Endothelial cell (in vitro differentiated cells): ENCODE measurements around the gene KRTAP12-1. TPM values are rescaled to one million over a fixed set of nuclear protein-coding genes. Genes with fewer than 3 reads are reported as not detected.

ENCODE experiments used
- DNase-seq: peaks from one replicate; pipeline ENCODE4 v3.0.0; 2021; ENCODE audit warnings: low spot score
- H3K27ac Mint-ChIP-seq: one replicate; pipeline ENCODE4 v1.8.0; 2021; ENCODE audit warnings: mixed read lengths, inconsistent platforms; ENCODE audit not compliant: unreplicated experiment
- H3K27me3 Mint-ChIP-seq: one replicate; pipeline ENCODE4 v1.8.0; 2021; ENCODE audit warnings: mild to moderate bottlenecking, moderate library complexity, mixed read lengths, inconsistent platforms; ENCODE audit not compliant: unreplicated experiment
- H3K36me3 Mint-ChIP-seq: one replicate; pipeline ENCODE4 v1.8.0; 2021; ENCODE audit warnings: mild to moderate bottlenecking, low read depth, mixed read lengths, inconsistent platforms; ENCODE audit not compliant: unreplicated experiment
- H3K4me1 Mint-ChIP-seq: one replicate; pipeline ENCODE4 v1.8.0; 2021; ENCODE audit warnings: mild to moderate bottlenecking, mixed read lengths, inconsistent platforms; ENCODE audit not compliant: unreplicated experiment
- H3K4me3 Mint-ChIP-seq: one replicate; pipeline ENCODE4 v1.8.0; 2021; ENCODE audit warnings: mild to moderate bottlenecking, mixed read lengths, inconsistent platforms; ENCODE audit not compliant: unreplicated experiment
- H3K9me3 Mint-ChIP-seq: one replicate; pipeline ENCODE4 v1.8.0; 2021; ENCODE audit warnings: mixed read lengths, inconsistent platforms; ENCODE audit not compliant: unreplicated experiment
- CTCF ChIP-seq: fragments of 200-600 bp; sonication (generic); IDR thresholded peaks from one replicate; pipeline ENCODE4 v1.5.0; 2021; ENCODE audit warnings: antibody characterized with exemption; ENCODE audit not compliant: unreplicated experiment
- total RNA-seq: library from RNA; stranded (reverse); fragmentation: NEBNext Ultra II Directional; extraction: Animal tissue kit (Norgen Biotek cat#: 25700); gene quantifications from one replicate; pipeline ENCODE4 v1.2.1, GENCODE V29; 2021; ENCODE audit not compliant: unreplicated experiment

Gene KRTAP12-1
- total RNA-seq, 1 donor from 2014 or later = not detected

GRCh38 chr21:44709426-44710293 is 27.7 kb upstream of the KRTAP12-1 start:
- Mint-ChIP-seq H3K4me1 (peaks cover 16% of the 10 kb centered on the region), H3K9me3 (no peaks in the 10 kb centered on the region), H3K4me3 (no peak overlapping the region), H3K27me3 (peaks cover 30% of the 10 kb centered on the region), H3K36me3 (peaks cover 8% of the 10 kb centered on the region), H3K27ac (no peak overlapping the region)
- no peak for DNase-seq
- TF ChIP-seq CTCF = no peak

- Mint-ChIP-seq H3K4me3 (no peak overlapping the region), H3K27ac (no peak overlapping the region), H3K9me3 (no peaks in the 10 kb centered on the region), H3K4me1 (peaks cover 16% of the 10 kb centered on the region), H3K27me3 (peaks cover 29% of the 10 kb centered on the region), H3K36me3 (peaks cover 8% of the 10 kb centered on the region)
- TF ChIP-seq CTCF = no peak
- DNase-seq = no peak
These were observed 27.0 kb upstream of the KRTAP12-1 start for GRCh38 chr21:44708866-44709425.

GRCh38 chr21:44708213-44708865 is 26.4 kb upstream of the KRTAP12-1 start:
- Mint-ChIP-seq H3K27me3 (peaks cover 27% of the 10 kb centered on the region), H3K36me3 (peaks cover 8% of the 10 kb centered on the region), H3K27ac (no peak overlapping the region), H3K4me1 (peaks cover 16% of the 10 kb centered on the region), H3K9me3 (no peaks in the 10 kb centered on the region), H3K4me3 (no peak overlapping the region)
- no peak for DNase-seq
- TF ChIP-seq CTCF = no peak

- peaks cover 8% of the 10 kb centered on the region for H3K36me3 Mint-ChIP-seq
- no peak for TF ChIP-seq CTCF
- H3K4me1 Mint-ChIP-seq = peaks cover 16% of the 10 kb centered on the region
- H3K4me3 Mint-ChIP-seq = peak overlapping the region; percentile 47
- no peak for DNase-seq
- no peaks in the 10 kb centered on the region for H3K9me3 Mint-ChIP-seq
- no peak overlapping the region for H3K27ac Mint-ChIP-seq
- peaks cover 24% of the 10 kb centered on the region for H3K27me3 Mint-ChIP-seq
These were observed 25.0 kb upstream of the KRTAP12-1 start for GRCh38 chr21:44706706-44707581.
